Neural cell (in vitro differentiated cells): ENCODE measurements around the gene NOL4L. TPM values are rescaled to one million over a fixed set of nuclear protein-coding genes. Genes with fewer than 3 reads are reported as not detected.

ENCODE experiments used
- H2AFZ ChIP-seq: fragments of 200-600, 300-800 bp; sonication (generic), shearing (Covaris generic); 2 replicates; pipeline ENCODE4 v1.6.0; 2014; ENCODE audit warnings: low read depth, mild to moderate bottlenecking, antibody characterized with exemption, low read length, moderate library complexity
- H3F3A ChIP-seq: fragments of 200-600 bp; shearing (Covaris generic); 2 replicates; pipeline ENCODE4 v1.6.1; 2016; ENCODE audit warnings: mild to moderate bottlenecking, moderate library complexity, mixed read lengths, antibody characterized with exemption, low read length; ENCODE audit not compliant: insufficient read depth, poor library complexity, severe bottlenecking
- H3K27ac ChIP-seq: fragments of 200-600, 300-800 bp; sonication (generic), shearing (Covaris generic); 2 replicates; pipeline ENCODE4 v1.5.1; 2014; ENCODE audit warnings: mild to moderate bottlenecking, low read length, moderate library complexity
- H3K27me3 ChIP-seq: fragments of 300-800, 200-600 bp; sonication (generic), shearing (Covaris generic); 2 replicates; pipeline ENCODE4 v1.6.0; 2014; ENCODE audit warnings: mild to moderate bottlenecking, low read depth, low read length, moderate library complexity; ENCODE audit not compliant: insufficient read depth
- H3K36me3 ChIP-seq: fragments of 300-800, 200-600 bp; sonication (generic), shearing (Covaris generic); 2 replicates; pipeline ENCODE4 v1.5.1; 2014; ENCODE audit warnings: mild to moderate bottlenecking, antibody characterized with exemption, low read length, moderate library complexity; ENCODE audit not compliant: insufficient read depth
- H3K4me2 ChIP-seq: fragments of 300-800, 200-600 bp; sonication (generic), shearing (Covaris generic); 2 replicates; pipeline ENCODE4 v1.6.0; 2014; ENCODE audit warnings: mild to moderate bottlenecking, low read length
- H3K4me3 ChIP-seq: fragments of 300-800, 200-600 bp; sonication (generic), shearing (Covaris generic); 2 replicates; pipeline ENCODE4 v1.5.1; 2014; ENCODE audit warnings: mild to moderate bottlenecking, low read length, moderate library complexity
- H3K79me2 ChIP-seq: fragments of 200-600 bp; shearing (Covaris generic); replicated peaks from 2 replicates; pipeline ENCODE4 v1.6.0; 2014; ENCODE audit warnings: mild to moderate bottlenecking, low read length, moderate library complexity; ENCODE audit not compliant: insufficient read depth
- H3K9ac ChIP-seq: fragments of 300-800, 200-600 bp; sonication (generic), shearing (Covaris generic); 2 replicates; pipeline ENCODE4 v1.6.1; 2016; ENCODE audit warnings: mild to moderate bottlenecking, low read length, mixed read lengths
- H3K9me2 ChIP-seq: fragments of 200-600 bp; shearing (Covaris generic); 2 replicates; pipeline ENCODE4 v1.6.1; 2016; ENCODE audit warnings: mild to moderate bottlenecking, low read length, mixed read lengths; ENCODE audit not compliant: insufficient read depth
- H3K9me3 ChIP-seq: fragments of 200-600, 300-800 bp; sonication (generic), shearing (Covaris generic); 2 replicates; pipeline ENCODE4 v1.6.1; 2016; ENCODE audit warnings: mild to moderate bottlenecking, mixed run types, low read length, moderate library complexity, mixed read lengths
- H4K20me1 ChIP-seq: fragments of 200-600 bp; shearing (Covaris generic); 2 replicates; pipeline ENCODE4 v1.6.1; 2016; ENCODE audit warnings: mild to moderate bottlenecking, mixed run types; ENCODE audit not compliant: insufficient read depth
- CTCF ChIP-seq: fragments of 450-650 bp; IDR thresholded peaks from 2 replicates; pipeline ENCODE4 v1.5.1; 2014; ENCODE audit warnings: antibody characterized with exemption, mild to moderate bottlenecking, moderate library complexity; ENCODE audit not compliant: poor library complexity, severe bottlenecking
- EP300 ChIP-seq: fragments of 450-650 bp; conservative IDR thresholded peaks from 2 replicates; pipeline ENCODE4 v1.6.1; 2014; ENCODE audit warnings: antibody characterized with exemption, mild to moderate bottlenecking, moderate library complexity; ENCODE audit not compliant: poor library complexity, severe bottlenecking
- EZH2 ChIP-seq: fragments of 200-600, 300-800 bp; shearing (Covaris generic), sonication (generic); IDR thresholded peaks from 2 replicates; pipeline ENCODE4 v1.6.1; 2014; ENCODE audit warnings: antibody characterized with exemption, low read length, borderline replicate concordance, mild to moderate bottlenecking; ENCODE audit not compliant: insufficient read depth, poor library complexity, severe bottlenecking
- MXI1 ChIP-seq: fragments of 450-650 bp; conservative IDR thresholded peaks from 2 replicates; pipeline ENCODE4 v1.6.1; 2014; ENCODE audit warnings: antibody characterized with exemption, mild to moderate bottlenecking; ENCODE audit not compliant: poor library complexity, severe bottlenecking
- POLR2AphosphoS5 ChIP-seq: IDR thresholded peaks from 2 replicates; pipeline ENCODE4 v1.6.1; 2012
- RAD21 ChIP-seq: fragments of 450-650 bp; conservative IDR thresholded peaks from 2 replicates; pipeline ENCODE4 v1.6.1; 2014; ENCODE audit warnings: antibody characterized with exemption, mild to moderate bottlenecking, moderate library complexity
- REST ChIP-seq: IDR thresholded peaks from 2 replicates; pipeline ENCODE4 v1.6.1; 2012; ENCODE audit warnings: borderline replicate concordance
- SMC3 ChIP-seq: fragments of 450-650 bp; conservative IDR thresholded peaks from 2 replicates; pipeline ENCODE4 v1.6.1; 2014; ENCODE audit warnings: antibody characterized with exemption, mild to moderate bottlenecking, moderate library complexity; ENCODE audit not compliant: poor library complexity
- TAF1 ChIP-seq: IDR thresholded peaks from 2 replicates; pipeline ENCODE4 v1.6.1; 2012; ENCODE audit warnings: low read depth
- polyA plus RNA-seq: library from polyadenylated mRNA; depleted of rRNA; stranded (reverse); fragments of >200 nt; gene quantifications from 2 replicates; pipeline ENCODE4 v1.2.3, GENCODE V29; 2014

The NOL4L gene
- polyA plus RNA-seq, 1 donor from 2014 or later: 20.4 TPM

GRCh38 chr20:32449890-32450401, 135.2 kb downstream of the NOL4L start:
- Histone ChIP-seq H3F3A (no peaks in the 10 kb centered on the region), H3K4me2 (no peak overlapping the region), H4K20me1 (no peaks in the 10 kb centered on the region), H3K79me2 (peaks cover 6% of the 10 kb centered on the region), H3K36me3 (peaks cover 2% of the 10 kb centered on the region), H3K9me2 (no peaks in the 10 kb centered on the region), H3K4me3 (peak overlapping the region; percentile 34), H3K9me3 (no peaks in the 10 kb centered on the region), H3K27ac (peak overlapping the region; percentile 58), H3K9ac (peak overlapping the region; percentile 12), H3K27me3 (no peaks in the 10 kb centered on the region), H2AFZ (no peak overlapping the region)
- TF ChIP-seq TAF1: no peak
- TF ChIP-seq REST: no peak
- TF ChIP-seq EP300: no peak

- no peaks in the 10 kb centered on the region for H4K20me1 ChIP-seq
- H3K27ac ChIP-seq: peak overlapping the region; percentile 58
- no peak overlapping the region for H3K4me3 ChIP-seq
- no peaks in the 10 kb centered on the region for H3K9me3 ChIP-seq
- no peak overlapping the region for H2AFZ ChIP-seq
- H3K9me2 ChIP-seq: no peaks in the 10 kb centered on the region
- peaks cover 8% of the 10 kb centered on the region for H3K36me3 ChIP-seq
- H3K9ac ChIP-seq: no peak overlapping the region
- H3K27me3 ChIP-seq: no peaks in the 10 kb centered on the region
- no peak overlapping the region for H3K4me2 ChIP-seq
- peaks cover 1% of the 10 kb centered on the region for H3K79me2 ChIP-seq
- no peaks in the 10 kb centered on the region for H3F3A ChIP-seq
- TF ChIP-seq POLR2AphosphoS5 (no peak), RAD21 (no peak), SMC3 (no peak), MXI1 (no peak), CTCF (no peak), EP300 (no peak), EZH2 (no peak), REST (no peak), TAF1 (no peak)
These were observed 135.9 kb downstream of the NOL4L start for GRCh38 chr20:32449057-32449889.
